ENCODE results near the gene SUPT20HL1.

- no peak for TF ChIP-seq CTCF (IDR thresholded peaks at IDR 0.05)
- TF ChIP-seq POLR2A (IDR thresholded peaks at IDR 0.05), result no peak
Measured at GRCh38 chrX:24377195-24377594, 16.8 kb downstream of the SUPT20HL1 start.
